Endothelial cell of umbilical vein (primary cell): ENCODE measurements around the gene CNDP2. TPM values are rescaled to one million over a fixed set of nuclear protein-coding genes. Genes with fewer than 3 reads are reported as not detected.

ENCODE experiments used
- BruUV-seq: library from RNA; stranded (reverse); fragments of 400-500 nt; replicated peaks from 2 replicates; lab custom pipeline; 2021; lab: Mats Ljungman, UMichigan
- CTCF ChIA-PET: fragments of 300-600, 350-600 bp; sonication (Branson Sonifier 250); formaldehyde crosslinking; loops from one replicate; lab custom pipeline; 2021; ENCODE audit warnings: antibody characterized with exemption, inconsistent platforms; lab: Charles Lee
- POLR2A ChIA-PET: fragments of 300-600, 350-600 bp; sonication (Branson Sonifier 250); formaldehyde crosslinking; loops from one replicate; lab custom pipeline; 2021; ENCODE audit warnings: antibody characterized with exemption, inconsistent platforms; lab: Charles Lee
- DNase-seq: peaks from one replicate; pipeline ENCODE4 v3.0.0-alpha.2; 2011; ENCODE audit warnings: low read depth, low spot score
- FAIRE-seq: peaks from 2 replicates; lab custom pipeline; 2011; peaks lifted over from hg19 to GRCh38; lab: Jason Lieb, UNC
- H2AFZ ChIP-seq: 2 replicates; pipeline ENCODE4 v1.6.0; 2012; ENCODE audit warnings: low read depth, low read length, control low read depth, inconsistent platforms
- H3K27ac ChIP-seq: 2 replicates; pipeline ENCODE4 v1.5.1; 2011; ENCODE audit warnings: low read depth, mild to moderate bottlenecking, control low read depth, low read length, moderate library complexity; ENCODE audit not compliant: insufficient read depth
- H3K27me3 ChIP-seq, 2 experiments: 2 replicates each; pipeline versions ENCODE4 v1.6.0 to v1.6.1; 2011; ENCODE audit warnings: low read length in 2 of 2, mixed read lengths in 1 of 2; ENCODE audit not compliant: control insufficient read depth in 2 of 2, insufficient read depth in 2 of 2
- H3K36me3 ChIP-seq, 2 experiments: 2 replicates in 1 of 2; 3 replicates in 1 of 2; pipeline ENCODE4 v1.5.1; 2011; ENCODE audit warnings: low read length in 2 of 2, mild to moderate bottlenecking in 1 of 2, moderate library complexity in 1 of 2; ENCODE audit not compliant: control insufficient read depth in 2 of 2, insufficient read depth in 2 of 2; ENCODE audit errors: extremely low read depth in 1 of 2
- H3K4me1 ChIP-seq: 3 replicates; pipeline ENCODE4 v1.5.1; 2011; ENCODE audit warnings: mild to moderate bottlenecking, low read length; ENCODE audit not compliant: control insufficient read depth, insufficient read depth; ENCODE audit errors: extremely low read depth
- H3K4me2 ChIP-seq: 2 replicates; pipeline ENCODE4 v1.6.1; 2011; ENCODE audit warnings: low read length, control low read depth, mixed read lengths; ENCODE audit not compliant: insufficient read depth
- H3K4me3 ChIP-seq, 3 experiments: fragments of 200-600 bp in 1 of 3; sonication (generic), shearing (Covaris generic) in 1 of 3; replicated peaks in 1 of 3; 2 replicates each; pipeline ENCODE4 v1.5.1; 2011 to 2016; ENCODE audit warnings: control low read depth in 3 of 3, low read length in 3 of 3, mild to moderate bottlenecking in 2 of 3, inconsistent platforms in 1 of 3, low read depth in 1 of 3, moderate library complexity in 1 of 3; ENCODE audit not compliant: insufficient read depth in 1 of 3
- H3K79me2 ChIP-seq: 2 replicates; pipeline ENCODE4 v1.6.0; 2012; ENCODE audit warnings: low read length, inconsistent platforms; ENCODE audit not compliant: control insufficient read depth, insufficient read depth
- H3K9ac ChIP-seq: replicated peaks from 2 replicates; pipeline ENCODE3; 2011; ENCODE audit warnings: low read length, control low read depth; ENCODE audit not compliant: insufficient read depth; ENCODE audit errors: extremely low read depth
- H3K9me1 ChIP-seq: replicated peaks from 3 replicates; pipeline ENCODE4 v1.6.0; 2011; ENCODE audit warnings: mild to moderate bottlenecking, low read length; ENCODE audit not compliant: control insufficient read depth, insufficient read depth; ENCODE audit errors: extremely low read depth
- H3K9me3 ChIP-seq: replicated peaks from 2 replicates; pipeline ENCODE4 v1.5.1; 2012; ENCODE audit warnings: low read length, inconsistent platforms; ENCODE audit not compliant: control insufficient read depth, insufficient read depth
- H4K20me1 ChIP-seq: replicated peaks from 2 replicates; pipeline ENCODE3; 2011; ENCODE audit warnings: mild to moderate bottlenecking, low read length; ENCODE audit not compliant: control insufficient read depth, insufficient read depth; ENCODE audit errors: extremely low read depth
- EZH2 ChIP-seq: IDR thresholded peaks from 2 replicates; pipeline ENCODE4 v1.6.1; 2012; ENCODE audit warnings: borderline replicate concordance, low read depth, mild to moderate bottlenecking, moderate library complexity, low read length, inconsistent platforms; ENCODE audit not compliant: severe bottlenecking
- FOS ChIP-seq: IDR thresholded peaks from 2 replicates; pipeline ENCODE4 v1.6.1; 2011; ENCODE audit warnings: mild to moderate bottlenecking, low read length, moderate library complexity, borderline replicate concordance; ENCODE audit not compliant: insufficient read depth
- JUN ChIP-seq: IDR thresholded peaks from 2 replicates; pipeline ENCODE4 v1.6.1; 2011; ENCODE audit warnings: borderline replicate concordance, low read depth; ENCODE audit not compliant: insufficient read length, insufficient read depth
- MAX ChIP-seq: IDR thresholded peaks from 2 replicates; pipeline ENCODE4 v1.6.1; 2011; ENCODE audit not compliant: insufficient read depth, insufficient read length
- POLR2A ChIP-seq: IDR thresholded peaks from 2 replicates; pipeline ENCODE4 v1.6.1; 2012; ENCODE audit warnings: low read depth, mild to moderate bottlenecking, control low read depth, low read length
- POLR2AphosphoS5 ChIP-seq: IDR thresholded peaks from 2 replicates; pipeline ENCODE4 v1.6.1; 2012; ENCODE audit warnings: low read depth, mild to moderate bottlenecking, control low read depth, low read length, moderate library complexity; ENCODE audit not compliant: insufficient read depth
- dilution Hi-C: fragments of 300-500 bp; cut with MboI; formaldehyde crosslinking; loops from one replicate; pipeline ENCODE4 v1.15.0; 2019; ENCODE audit warnings: low sequenced_read_pairs; ENCODE audit not compliant: extremely low pct_ligation_motif_present
- intact Hi-C: fragments of 100-400 bp; cut with micrococcal nuclease; formaldehyde crosslinking; loops from one replicate; pipeline ENCODE4 v1.10.0; 2022
- polyA plus RNA-seq, 4 experiments: library from polyadenylated mRNA; depleted of rRNA in 3 of 4; stranded (reverse) in 3 of 4; unstranded in 1 of 4; fragments of >200 nt; gene quantifications; 2 replicates each; pipeline versions ENCODE4 v1.2.1 to v1.2.3, GENCODE V29; 2011 to 2012; ENCODE audit warnings: missing spikeins in 1 of 4
- total RNA-seq: library from RNA; stranded (reverse); gene quantifications from 2 replicates; pipeline ENCODE4 v1.2.3, GENCODE V29; 2021

The CNDP2 gene
- total and polyA plus RNA-seq, 2 donors (not counting 3 experiments of a cell fraction or from before 2014, with no cell fraction given): 52.9 to 123 TPM

- DNase-seq (no peak), FAIRE-seq (no peak)
- Histone ChIP-seq H3K9ac (no peak overlapping the region), H4K20me1 (no peaks in the 10 kb centered on the region), H3K4me2 (no peak overlapping the region), H3K36me3 (no peaks in the 10 kb centered on the region), H3K79me2 (no peaks in the 10 kb centered on the region), H3K4me1 (no peaks in the 10 kb centered on the region), H3K4me3 (no peak overlapping the region), H3K9me1 (no peaks in the 10 kb centered on the region), H3K27me3 (peaks cover 0 to 3% of the 10 kb centered on the region in 2 experiments), H3K9me3 (no peaks in the 10 kb centered on the region), H3K27ac (no peak overlapping the region), H2AFZ (no peak overlapping the region)
- dilution Hi-C loops (no loop called here), intact Hi-C loops (loop anchor here (5.0 kb wide), 1 partner anchor 282 kb away; no protein-coding TSS in a partner anchor)
- TF ChIP-seq JUN (no peak), EZH2 (no peak), POLR2A (no peak), FOS (no peak), MAX (no peak)
- ChIA-PET CTCF (no interaction called here), POLR2A (no interaction called here)
- BruUV-seq: no TSS peak
These were observed 17.3 kb upstream of the CNDP2 start for GRCh38 chr18:74478880-74479279.

- no peak overlapping the region for H3K27ac ChIP-seq
- BruUV-seq: no TSS peak
- no peaks in the 10 kb centered on the region for H3K9me3 ChIP-seq
- no peak overlapping the region for H3K9ac ChIP-seq
- H4K20me1 ChIP-seq: no peaks in the 10 kb centered on the region
- TF ChIP-seq JUN: no peak
- TF ChIP-seq POLR2AphosphoS5: no peak
- dilution Hi-C loops (no loop called here), intact Hi-C loops (loop anchor here (5.0 kb wide), 1 partner anchor 282 kb away; no protein-coding TSS in a partner anchor)
- no peak overlapping the region for H2AFZ ChIP-seq
- peaks cover 0 to 3% of the 10 kb centered on the region in 2 experiments for H3K27me3 ChIP-seq
- no peaks in the 10 kb centered on the region for H3K4me1 ChIP-seq
- DNase-seq (no peak), FAIRE-seq (no peak)
- no peaks in the 10 kb centered on the region for H3K36me3 ChIP-seq
- H3K9me1 ChIP-seq: no peaks in the 10 kb centered on the region
- no peaks in the 10 kb centered on the region for H3K79me2 ChIP-seq
- ChIA-PET POLR2A (no interaction called here), CTCF (no interaction called here)
- no peak overlapping the region for H3K4me2 ChIP-seq
- H3K4me3 ChIP-seq: no peak overlapping the region
These were observed 16.5 kb upstream of the CNDP2 start for GRCh38 chr18:74479486-74480148.
